Heart right ventricle (tissue), 16 donors: ENCODE results near the gene TPCN1. TPM values are rescaled to one million over a fixed set of nuclear protein-coding genes. Genes with fewer than 3 reads are reported as not detected.

Experiments used
- ATAC-seq, 8 donors: fragments of 200-7000 bp; cut with Tn5 transposase; one replicate each; pipeline ENCODE4 v1.9.1; 2020; ENCODE audit warnings: mild to moderate bottlenecking in 8 of 8, moderate library complexity in 8 of 8, moderate number of reproducible peaks in 1 of 8
- DNase-seq, 2 donors: peaks; one replicate each; pipeline ENCODE4 v3.0.0-alpha.2; 2020
- H3K27ac ChIP-seq, 10 donors: fragments of 200-600 bp; sonication (generic) in 2 of 10; one replicate each; pipeline versions ENCODE4 v1.5.0 to v1.8.0; 2020 to 2022; ENCODE audit warnings: mild to moderate bottlenecking in 3 of 10
- H3K27me3 ChIP-seq, 7 donors: fragments of 200-600 bp; one replicate each; pipeline ENCODE4 v1.8.0; 2021 to 2022; ENCODE audit warnings: mild to moderate bottlenecking in 2 of 7
- H3K36me3 ChIP-seq, 9 donors: fragments of 200-600 bp; sonication (generic) in 1 of 9; one replicate each; pipeline versions ENCODE4 v1.5.0 to v1.8.0; 2020 to 2022; ENCODE audit warnings: mild to moderate bottlenecking in 2 of 9
- H3K4me1 ChIP-seq, 9 donors: fragments of 200-600 bp; sonication (generic) in 1 of 9; one replicate each; pipeline versions ENCODE4 v1.5.0 to v1.8.0; 2020 to 2022; ENCODE audit warnings: mild to moderate bottlenecking in 4 of 9
- H3K4me3 ChIP-seq, 10 donors: fragments of 200-600 bp; sonication (generic) in 2 of 10; one replicate each; pipeline versions ENCODE4 v1.5.0 to v1.8.0; 2020 to 2022; ENCODE audit warnings: mild to moderate bottlenecking in 7 of 10, moderate library complexity in 2 of 10
- H3K9me3 ChIP-seq, 11 donors: fragments of 200-600 bp in 10 of 11; sonication (generic) in 2 of 11; one replicate each; pipeline versions ENCODE4 v1.5.0 to v1.8.0; 2013 to 2022; ENCODE audit warnings: mild to moderate bottlenecking in 2 of 11, control low read depth in 1 of 11, moderate library complexity in 1 of 11
- WGBS, 2 donors: extraction: QIAGEN DNeasy Blood & Tissue Kit; methylation state at CpG; one replicate each; pipeline ENCODE4 v1.1.7; 2013; ENCODE audit warnings: inconsistent platforms in 1 of 2; 5-methylcytosine and 5-hydroxymethylcytosine counted together
- intact Hi-C, 10 donors: fragments of 100-400 bp; cut with DNase I; formaldehyde crosslinking; loops; one replicate each; pipeline versions ENCODE4 v1.11.1 to v1.14.2; 2022
- polyA plus RNA-seq, 2 donors: library from polyadenylated mRNA; stranded (reverse); fragments of 200-250 nt; gene quantifications; one replicate each; pipeline ENCODE4 v1.2.3, GENCODE V29; 2013
- total RNA-seq, 10 donors: library from RNA; stranded (reverse); fragmentation: NEBNext Ultra II Directional in 3 of 10; extraction: Animal tissue kit (Norgen Biotek cat#: 25700) in 3 of 10; gene quantifications; one replicate each; pipeline versions ENCODE4 v1.2.1 to v1.2.4, GENCODE V29; 2021 to 2023
- TF ChIP-seq, protein P1 (sequence below), 9 donors: fragments of 200-600 bp; sonication (generic) in 2 of 9; IDR thresholded peaks; one replicate each; pipeline versions ENCODE4 v1.5.0 to v1.8.0; 2021 to 2022; ENCODE audit warnings: antibody characterized with exemption in 9 of 9, mild to moderate bottlenecking in 5 of 9, moderate library complexity in 1 of 9
- donor health status: Arrhythmogenic right ventricular cardiomyopathy.
- donor health status: ischemic (EF 13 %, LVEDD 7.1; RV severe dilation, severe dysfunction).
- donor health status: healthy with polysubstance abuse.
- donor health status: DM: no; HTN: yes; CAD: no.
- donor health status: DM: no; HTN: no; CAD: no.
- donor health status: ischemic (EF 25% LVEDD 6.9; RV normal size, moderate dysfunction).
- donor health status: ischemic (EF 25% LVEDD 5.7; RV mildly dilated, moderate dysfunction).
- donor health status: healthy.
- donor health status: DM: yes; HTN: yes; CAD: no.
- donor health status: Ischemic cardiomyopathy.
- donor health status: ischemic (EF 35%, LVEDD 5.7; RV mildly dilated, moderate dysfunction).
- donor health status: nonischemic (EF 11% LVEDD 7.7; RV severe dilation, severe dysfunction).
- donor health status: DM: yes; HTN: yes; CAD: no.
- donor health status: PGD.
- donor health status: ischemic (EF 29% LVEDD 5.4; RV normal size, mild dysfunction).
- donor health status: nonischemic (EF 23%, LVEDD 6.1; RV moderate dilation, normal function).

The TPCN1 gene
- total and polyA plus RNA-seq, 12 donors: 16.4 to 163 (median 127) TPM

- TF ChIP-seq, protein P1, sequence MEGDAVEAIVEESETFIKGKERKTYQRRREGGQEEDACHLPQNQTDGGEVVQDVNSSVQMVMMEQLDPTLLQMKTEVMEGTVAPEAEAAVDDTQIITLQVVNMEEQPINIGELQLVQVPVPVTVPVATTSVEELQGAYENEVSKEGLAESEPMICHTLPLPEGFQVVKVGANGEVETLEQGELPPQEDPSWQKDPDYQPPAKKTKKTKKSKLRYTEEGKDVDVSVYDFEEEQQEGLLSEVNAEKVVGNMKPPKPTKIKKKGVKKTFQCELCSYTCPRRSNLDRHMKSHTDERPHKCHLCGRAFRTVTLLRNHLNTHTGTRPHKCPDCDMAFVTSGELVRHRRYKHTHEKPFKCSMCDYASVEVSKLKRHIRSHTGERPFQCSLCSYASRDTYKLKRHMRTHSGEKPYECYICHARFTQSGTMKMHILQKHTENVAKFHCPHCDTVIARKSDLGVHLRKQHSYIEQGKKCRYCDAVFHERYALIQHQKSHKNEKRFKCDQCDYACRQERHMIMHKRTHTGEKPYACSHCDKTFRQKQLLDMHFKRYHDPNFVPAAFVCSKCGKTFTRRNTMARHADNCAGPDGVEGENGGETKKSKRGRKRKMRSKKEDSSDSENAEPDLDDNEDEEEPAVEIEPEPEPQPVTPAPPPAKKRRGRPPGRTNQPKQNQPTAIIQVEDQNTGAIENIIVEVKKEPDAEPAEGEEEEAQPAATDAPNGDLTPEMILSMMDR (IDR thresholded peaks at IDR 0.05): no peak
- H3K4me1 ChIP-seq: peaks cover 18 to 81% (median 46%) of the 10 kb centered on the region in 9 donors
- no peaks in the 10 kb centered on the region for H3K27me3 ChIP-seq
- peak overlapping the region in 7 of 10 donors; percentile 71 to 98 (median 85) for H3K27ac ChIP-seq
- peaks cover 0 to 66% (median 16%) of the 10 kb centered on the region in 9 donors for H3K36me3 ChIP-seq
- 89 to 90% methylated on average over 11 of the region's 11 CpGs for WGBS, 2 donors
- ATAC-seq (no peak), DNase-seq (no peak)
- intact Hi-C loops: no loop called here
- peaks cover 0 to 15% (median 9%) of the 10 kb centered on the region in 11 donors for H3K9me3 ChIP-seq
- no peak overlapping the region for H3K4me3 ChIP-seq
These were observed 27.7 kb downstream of the TPCN1 start for GRCh38 chr12:113248842-113249435.

GRCh38 chr12:113249546-113249945, 28.3 kb downstream of the TPCN1 start:
- peak overlapping the region in 4 of 10 donors; percentile 22 to 98 (median 89) for H3K27ac ChIP-seq
- no peak for ATAC-seq
- intact Hi-C loops: no loop called here
- TF ChIP-seq, protein P1 (IDR thresholded peaks at IDR 0.05): no peak
- no peak overlapping the region for H3K4me3 ChIP-seq
- peaks cover 0 to 73% (median 16%) of the 10 kb centered on the region in 9 donors for H3K36me3 ChIP-seq
- peaks cover 17 to 75% (median 40%) of the 10 kb centered on the region in 9 donors for H3K4me1 ChIP-seq
- DNase-seq: no peak
- WGBS, 2 donors: 92 to 95% methylated on average over 12 of the region's 12 CpGs
- H3K27me3 ChIP-seq: no peaks in the 10 kb centered on the region
- H3K9me3 ChIP-seq: peaks cover 0 to 18% (median 9%) of the 10 kb centered on the region in 11 donors

DNA sequence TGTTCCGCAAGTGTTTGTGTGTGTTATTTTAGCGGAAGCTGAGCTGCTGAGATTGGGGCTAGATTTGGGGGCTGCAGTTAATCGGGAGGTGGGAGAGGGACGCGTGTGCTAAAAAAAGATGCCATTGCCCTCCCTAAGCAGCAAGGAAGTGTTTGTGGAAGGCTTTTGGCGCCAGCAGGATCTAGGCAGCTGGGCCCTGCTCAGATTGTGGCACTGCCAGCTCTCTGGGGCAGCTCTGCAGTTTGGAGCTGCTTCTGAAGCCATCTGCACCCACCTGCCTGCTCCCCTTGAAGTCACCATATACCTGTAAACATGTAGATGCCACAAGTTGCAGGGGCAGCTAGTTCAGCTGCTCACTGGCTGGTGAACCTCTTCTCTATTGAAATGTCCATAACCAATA, 28.8 kb downstream of the TPCN1 start:
- WGBS, 2 donors: 80 to 82% methylated on average over 6 of the region's 6 CpGs
- Histone ChIP-seq H3K9me3 (peaks cover 0 to 18% (median 9%) of the 10 kb centered on the region in 11 donors), H3K4me1 (peaks cover 15 to 70% (median 36%) of the 10 kb centered on the region in 9 donors), H3K36me3 (peaks cover 0 to 77% (median 16%) of the 10 kb centered on the region in 9 donors), H3K27ac (peak overlapping the region in 8 of 10 donors; percentile 22 to 98 (median 57)), H3K4me3 (no peak overlapping the region), H3K27me3 (no peaks in the 10 kb centered on the region)
- TF ChIP-seq, protein P1 (IDR thresholded peaks at IDR 0.05): no peak
- ATAC-seq (no peak), DNase-seq (no peak)
- intact Hi-C loops: no loop called here

DNA sequence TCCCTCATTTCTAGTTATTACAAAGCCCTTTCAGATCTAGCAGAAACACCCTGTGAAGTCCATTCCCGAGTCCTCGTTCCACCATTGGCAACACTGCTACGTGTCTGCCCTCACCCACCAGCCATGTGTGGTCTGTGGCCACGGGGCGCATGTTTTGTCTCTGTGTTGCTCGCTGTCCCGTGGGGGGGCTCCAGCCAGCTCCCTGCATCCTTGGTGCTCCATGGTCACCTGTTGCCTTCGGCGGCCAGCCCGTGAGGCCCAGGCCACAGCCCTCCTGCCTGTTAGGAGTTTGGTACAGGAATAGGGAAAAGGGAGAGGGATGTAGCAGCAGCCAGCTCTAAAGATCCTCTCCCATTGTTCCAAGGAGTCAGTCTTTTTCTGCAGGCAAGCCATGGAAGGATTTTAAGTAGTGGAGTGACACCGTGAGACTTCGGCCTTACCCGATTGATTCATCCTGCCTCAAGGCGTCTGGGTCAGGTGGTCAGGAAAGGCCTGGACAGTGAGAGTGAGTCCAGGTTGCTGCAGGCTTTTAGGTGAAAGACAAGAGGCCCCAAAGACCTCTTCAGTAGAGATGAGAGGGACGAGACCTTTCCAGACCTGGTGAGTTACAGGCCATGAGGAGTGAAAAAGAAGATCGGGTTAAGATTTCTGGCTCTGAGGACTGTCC, 30.3 kb downstream of the TPCN1 start:
- WGBS, 2 donors: 94 to 95% methylated on average over 16 of the region's 16 CpGs
- intact Hi-C loops: no loop called here
- H3K4me3 ChIP-seq: no peak overlapping the region
- no peak for DNase-seq
- H3K36me3 ChIP-seq: peaks cover 0 to 76% (median 16%) of the 10 kb centered on the region in 9 donors
- no peaks in the 10 kb centered on the region for H3K27me3 ChIP-seq
- H3K4me1 ChIP-seq: peaks cover 4 to 55% (median 24%) of the 10 kb centered on the region in 9 donors
- TF ChIP-seq, protein P1 (IDR thresholded peaks at IDR 0.05): no peak
- peak overlapping the region in 9 of 10 donors; percentile 47 to 98 (median 78) for H3K27ac ChIP-seq
- ATAC-seq: no peak
- peaks cover 0 to 18% (median 9%) of the 10 kb centered on the region in 11 donors for H3K9me3 ChIP-seq
